SK-N-SH treated with all-trans-retinoic acid at 6 μM for 48 hours (cell line): Measurements from ENCODE around the gene KIF7.
"Not testable (repeated sequence)": the region's sequence is repeated elsewhere in the genome, so short reads cannot be mapped to it uniquely, and the experiment has no call there.

Experiments
- CSDC2 ChIP-seq: fragments of 250-450 bp; sonication (Bioruptor Pico); IDR thresholded peaks from 2 replicates; pipeline ENCODE4 v1.5.0; 2020; ENCODE audit warnings: mild to moderate bottlenecking, moderate library complexity
- ZFP30 ChIP-seq: fragments of 450-650 bp; formaldehyde crosslinking; IDR thresholded peaks from 2 replicates; pipeline ENCODE4 v1.5.0; 2022; ENCODE audit warnings: mild to moderate bottlenecking, moderate library complexity
- TF ChIP-seq, protein P1 (sequence below): fragments of 250-450 bp; sonication (Bioruptor Pico); IDR thresholded peaks from 2 replicates; pipeline ENCODE4 v1.5.1; 2020; ENCODE audit warnings: low read depth, mild to moderate bottlenecking, moderate library complexity

DNA sequence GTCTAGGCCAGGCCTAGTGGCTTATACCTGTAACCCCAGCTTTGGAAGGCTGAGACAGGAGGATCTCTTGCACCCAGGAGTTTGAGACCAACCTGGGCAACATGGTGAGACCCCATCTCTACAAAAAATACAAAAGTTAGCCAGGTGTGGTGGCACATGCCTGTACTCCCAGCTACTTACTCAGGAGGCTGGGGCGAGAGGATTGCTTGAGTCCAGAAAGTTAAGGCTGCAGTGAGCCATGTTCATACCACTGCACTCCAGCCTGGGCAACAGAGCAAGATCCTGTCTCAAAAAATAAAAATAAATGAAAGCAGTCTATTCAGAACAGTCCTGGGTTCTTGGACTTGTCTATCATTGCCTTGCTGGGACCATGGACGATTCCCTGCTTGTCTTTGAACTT, 74.5 kb downstream of the KIF7 start:
- not testable (repeated sequence) for TF ChIP-seq CSDC2, ZFP30 (CRISPR knock-in tag)
- TF ChIP-seq, protein P1, sequence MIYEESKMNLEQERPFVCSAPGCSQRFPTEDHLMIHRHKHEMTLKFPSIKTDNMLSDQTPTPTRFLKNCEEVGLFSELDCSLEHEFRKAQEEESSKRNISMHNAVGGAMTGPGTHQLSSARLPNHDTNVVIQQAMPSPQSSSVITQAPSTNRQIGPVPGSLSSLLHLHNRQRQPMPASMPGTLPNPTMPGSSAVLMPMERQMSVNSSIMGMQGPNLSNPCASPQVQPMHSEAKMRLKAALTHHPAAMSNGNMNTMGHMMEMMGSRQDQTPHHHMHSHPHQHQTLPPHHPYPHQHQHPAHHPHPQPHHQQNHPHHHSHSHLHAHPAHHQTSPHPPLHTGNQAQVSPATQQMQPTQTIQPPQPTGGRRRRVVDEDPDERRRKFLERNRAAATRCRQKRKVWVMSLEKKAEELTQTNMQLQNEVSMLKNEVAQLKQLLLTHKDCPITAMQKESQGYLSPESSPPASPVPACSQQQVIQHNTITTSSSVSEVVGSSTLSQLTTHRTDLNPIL (CRISPR knock-in tag) = not testable (repeated sequence)
